ENCODE results near the gene WAC. TPM values are rescaled to one million over a fixed set of nuclear protein-coding genes. Genes with fewer than 3 reads are reported as not detected.

Gene WAC
- total RNA-seq, 4 donors from 2014 or later = 101 to 131 (median 118) TPM

DNA sequence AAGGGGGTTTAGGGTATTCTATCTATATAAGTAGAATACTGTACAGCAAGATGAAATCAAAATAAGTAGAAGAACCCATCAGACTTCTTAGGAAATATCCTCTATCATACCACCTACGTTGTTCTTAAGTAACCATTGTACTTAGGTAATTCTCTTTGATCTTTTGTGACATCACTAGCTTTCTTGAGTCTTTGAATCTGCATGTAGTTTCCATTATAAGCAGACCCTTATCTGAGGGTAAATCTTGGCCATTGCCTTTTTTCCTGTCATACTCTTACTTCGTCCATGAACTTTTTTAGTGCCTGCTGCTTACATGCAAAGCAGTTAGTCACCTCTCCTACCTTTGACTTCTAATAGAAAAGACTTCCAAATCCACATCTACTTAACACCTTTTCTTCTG is 49.0 kb downstream of the WAC start:
- no peak overlapping the region for H3K4me3 ChIP-seq

GRCh38 chr10:28585076-28585475 is 52.2 kb downstream of the WAC start:
- no peak for TF ChIP-seq EP300 (IDR thresholded peaks at IDR 0.05)
- no peak for TF ChIP-seq POLR2A (IDR thresholded peaks at IDR 0.05)
- TF ChIP-seq, protein P1, sequence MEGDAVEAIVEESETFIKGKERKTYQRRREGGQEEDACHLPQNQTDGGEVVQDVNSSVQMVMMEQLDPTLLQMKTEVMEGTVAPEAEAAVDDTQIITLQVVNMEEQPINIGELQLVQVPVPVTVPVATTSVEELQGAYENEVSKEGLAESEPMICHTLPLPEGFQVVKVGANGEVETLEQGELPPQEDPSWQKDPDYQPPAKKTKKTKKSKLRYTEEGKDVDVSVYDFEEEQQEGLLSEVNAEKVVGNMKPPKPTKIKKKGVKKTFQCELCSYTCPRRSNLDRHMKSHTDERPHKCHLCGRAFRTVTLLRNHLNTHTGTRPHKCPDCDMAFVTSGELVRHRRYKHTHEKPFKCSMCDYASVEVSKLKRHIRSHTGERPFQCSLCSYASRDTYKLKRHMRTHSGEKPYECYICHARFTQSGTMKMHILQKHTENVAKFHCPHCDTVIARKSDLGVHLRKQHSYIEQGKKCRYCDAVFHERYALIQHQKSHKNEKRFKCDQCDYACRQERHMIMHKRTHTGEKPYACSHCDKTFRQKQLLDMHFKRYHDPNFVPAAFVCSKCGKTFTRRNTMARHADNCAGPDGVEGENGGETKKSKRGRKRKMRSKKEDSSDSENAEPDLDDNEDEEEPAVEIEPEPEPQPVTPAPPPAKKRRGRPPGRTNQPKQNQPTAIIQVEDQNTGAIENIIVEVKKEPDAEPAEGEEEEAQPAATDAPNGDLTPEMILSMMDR (IDR thresholded peaks at IDR 0.05) = no peak
- Histone ChIP-seq H3K4me3 (no peak overlapping the region), H3K27ac (no peak overlapping the region), H3K9me3 (no peaks in the 10 kb centered on the region), H3K4me1 (peaks cover 0 to 75% (median 12%) of the 10 kb centered on the region in 4 donors), H3K36me3 (peaks cover 0 to 36% (median 0%) of the 10 kb centered on the region in 3 donors), H3K27me3 (no peaks in the 10 kb centered on the region)
- DNase-seq (ENCODE audit: low spot score in 2 of 2) = no peak
- WGBS, 2 donors = 71 to 75% methylated on average over 6 of the region's 6 CpGs

More for the DNA sequence above, 49.0 kb downstream of the WAC start:
- no peak for DNase-seq (ENCODE audit: low spot score in 2 of 2)
- Histone ChIP-seq H3K27ac (no peak overlapping the region), H3K27me3 (no peaks in the 10 kb centered on the region), H3K9me3 (no peaks in the 10 kb centered on the region), H3K4me1 (peaks cover 0 to 79% (median 6%) of the 10 kb centered on the region in 4 donors), H3K36me3 (peaks cover 0 to 32% (median 0%) of the 10 kb centered on the region in 3 donors)
- TF ChIP-seq POLR2A (IDR thresholded peaks at IDR 0.05) (no peak), EP300 (IDR thresholded peaks at IDR 0.05) (no peak)
- TF ChIP-seq, protein P1 (IDR thresholded peaks at IDR 0.05) = no peak
- WGBS, 2 donors = 85 to 91% methylated on average over 2 of the region's 2 CpGs

- Histone ChIP-seq H3K4me1 (peaks cover 0 to 66% (median 12%) of the 10 kb centered on the region in 4 donors), H3K36me3 (peaks cover 0 to 47% (median 3%) of the 10 kb centered on the region in 3 donors), H3K9me3 (no peaks in the 10 kb centered on the region), H3K4me3 (no peak overlapping the region), H3K27me3 (no peaks in the 10 kb centered on the region), H3K27ac (no peak overlapping the region)
- no peak for DNase-seq (ENCODE audit: low spot score in 2 of 2)
- no peak for TF ChIP-seq POLR2A (IDR thresholded peaks at IDR 0.05)
- TF ChIP-seq EP300 (IDR thresholded peaks at IDR 0.05) = no peak
- TF ChIP-seq, protein P1 (IDR thresholded peaks at IDR 0.05) = no peak
- WGBS, 2 donors = 94 to 95% methylated on average over 4 of the region's 4 CpGs
Measured at GRCh38 chr10:28586176-28586575, 53.3 kb downstream of the WAC start.

DNA sequence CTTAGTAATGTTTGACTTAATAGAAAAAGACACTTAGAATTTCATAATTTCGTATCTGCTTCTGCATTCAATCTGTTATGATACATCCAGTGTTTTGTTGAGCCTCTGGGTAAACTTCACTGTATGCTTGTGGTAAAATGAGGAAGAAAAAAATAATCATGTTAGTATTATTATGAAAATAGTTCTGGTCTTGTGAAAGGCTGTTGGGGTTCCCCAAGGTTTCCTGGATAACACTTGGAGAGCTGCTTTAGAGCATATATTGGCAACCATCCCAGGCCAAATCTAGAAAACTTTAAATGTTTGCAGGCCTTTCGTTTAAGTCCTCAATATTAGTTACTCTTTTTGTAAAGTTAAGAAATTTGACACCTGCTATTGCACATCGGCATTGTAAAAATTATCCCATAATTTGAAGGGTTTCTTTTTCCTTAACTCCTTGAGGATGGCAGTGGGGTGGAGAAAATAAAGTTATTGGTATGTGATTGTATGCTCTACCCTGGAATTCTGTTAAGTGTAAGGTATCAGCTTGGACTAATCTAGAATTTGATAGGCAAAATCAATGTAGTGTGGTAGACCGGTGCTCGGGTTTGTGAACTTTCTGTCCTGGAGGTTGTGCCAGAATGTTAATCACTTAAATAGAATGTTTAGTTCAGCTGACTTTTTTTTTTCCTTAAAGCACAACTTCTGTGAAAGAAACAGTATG is 54.5 kb downstream of the WAC start:
- DNase-seq (ENCODE audit: low spot score in 2 of 2) = no peak
- Histone ChIP-seq H3K27ac (peak overlapping the region in 2 of 4 donors; percentile 49 to 54), H3K4me1 (peaks cover 0 to 55% (median 12%) of the 10 kb centered on the region in 4 donors), H3K27me3 (no peaks in the 10 kb centered on the region), H3K4me3 (no peak overlapping the region), H3K9me3 (no peaks in the 10 kb centered on the region), H3K36me3 (peaks cover 0 to 58% (median 3%) of the 10 kb centered on the region in 3 donors)
- TF ChIP-seq POLR2A (IDR thresholded peaks at IDR 0.05) = no peak
- TF ChIP-seq EP300 (IDR thresholded peaks at IDR 0.05) = no peak
- TF ChIP-seq, protein P1 (IDR thresholded peaks at IDR 0.05) = no peak
- WGBS, 2 donors = 25% methylated on average over 5 of the region's 5 CpGs

DNA sequence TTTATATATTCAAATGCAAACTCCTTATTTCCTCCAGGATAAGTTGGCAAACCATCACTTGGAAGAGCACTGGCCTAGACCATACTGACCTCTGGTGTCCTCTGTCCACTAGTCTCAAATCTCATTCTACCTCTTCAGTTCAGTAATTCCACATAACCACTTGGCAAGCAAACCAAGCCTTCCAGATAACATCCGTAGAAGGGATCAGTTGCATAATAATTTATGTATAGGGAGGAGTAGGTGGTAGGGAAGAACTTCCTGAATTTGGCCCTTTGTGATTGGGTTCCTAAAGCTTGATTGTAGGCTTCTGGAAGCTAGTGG is 55.0 kb downstream of the WAC start:
- WGBS, 2 donors = 0% methylated on average over 1 of the region's 1 CpG
- Histone ChIP-seq H3K9me3 (no peaks in the 10 kb centered on the region), H3K36me3 (peaks cover 0 to 63% (median 3%) of the 10 kb centered on the region in 3 donors), H3K4me3 (no peak overlapping the region), H3K27ac (peak overlapping the region in 2 of 4 donors; percentile 49 to 54), H3K4me1 (peaks cover 0 to 52% (median 12%) of the 10 kb centered on the region in 4 donors), H3K27me3 (no peaks in the 10 kb centered on the region)
- no peak for DNase-seq (ENCODE audit: low spot score in 2 of 2)
- no peak for TF ChIP-seq POLR2A (IDR thresholded peaks at IDR 0.05)
- TF ChIP-seq, protein P1 (IDR thresholded peaks at IDR 0.05) = peak in 2 of 5 experiments; percentile 9 to 22
